Neural crest cell (in vitro differentiated cells): ENCODE results near the gene OR51B2. TPM values are rescaled to one million over a fixed set of nuclear protein-coding genes. Genes with fewer than 3 reads are reported as not detected.

Source experiments
- DNase-seq: peaks from one replicate; pipeline ENCODE4 v3.0.0; 2021; ENCODE audit warnings: low read depth, mixed read lengths, low spot score
- H3K27ac Mint-ChIP-seq: one replicate; pipeline ENCODE4 v1.8.0; 2021; ENCODE audit warnings: mild to moderate bottlenecking, mixed read lengths; ENCODE audit not compliant: unreplicated experiment
- H3K27me3 Mint-ChIP-seq: 2 replicates; pipeline ENCODE4 v1.8.0; 2021; ENCODE audit warnings: low read depth, mild to moderate bottlenecking, mixed read lengths
- H3K36me3 Mint-ChIP-seq: 2 replicates; pipeline ENCODE4 v1.8.0; 2021; ENCODE audit warnings: low read depth, mild to moderate bottlenecking, mixed read lengths
- H3K4me1 Mint-ChIP-seq: 2 replicates; pipeline ENCODE4 v1.8.0; 2021; ENCODE audit warnings: mixed read lengths
- H3K4me3 Mint-ChIP-seq: one replicate; pipeline ENCODE4 v1.8.0; 2021; ENCODE audit warnings: mild to moderate bottlenecking, mixed read lengths
- H3K9me3 Mint-ChIP-seq: 2 replicates; pipeline ENCODE4 v1.8.0; 2021; ENCODE audit warnings: mixed read lengths
- CTCF ChIP-seq: fragments of 200-600 bp; sonication (generic); conservative IDR thresholded peaks from 2 replicates; pipeline ENCODE4 v1.5.0; 2021; ENCODE audit warnings: antibody characterized with exemption, mild to moderate bottlenecking
- total RNA-seq: library from RNA; stranded (reverse); gene quantifications from 2 replicates; pipeline ENCODE4 v1.2.1, GENCODE V29; 2021

Gene OR51B2
- total RNA-seq, 1 donor from 2014 or later, result not detected

GRCh38 chr11:5288906-5289550, 35.1 kb downstream of the OR51B2 start:
- no peaks in the 10 kb centered on the region for H3K9me3 Mint-ChIP-seq
- H3K27ac Mint-ChIP-seq, result no peak overlapping the region
- H3K27me3 Mint-ChIP-seq, result no peaks in the 10 kb centered on the region
- TF ChIP-seq CTCF, result no peak
- H3K4me3 Mint-ChIP-seq, result no peak overlapping the region
- no peaks in the 10 kb centered on the region for H3K4me1 Mint-ChIP-seq
- H3K36me3 Mint-ChIP-seq, result no peaks in the 10 kb centered on the region
- DNase-seq, result no peak

- no peak for TF ChIP-seq CTCF
- H3K36me3 Mint-ChIP-seq, result no peaks in the 10 kb centered on the region
- H3K27ac Mint-ChIP-seq, result no peak overlapping the region
- DNase-seq, result no peak
- no peak overlapping the region for H3K4me3 Mint-ChIP-seq
- no peaks in the 10 kb centered on the region for H3K9me3 Mint-ChIP-seq
- no peaks in the 10 kb centered on the region for H3K4me1 Mint-ChIP-seq
- no peaks in the 10 kb centered on the region for H3K27me3 Mint-ChIP-seq
Observed at GRCh38 chr11:5288108-5288905, 35.8 kb downstream of the OR51B2 start.

- H3K4me1 Mint-ChIP-seq, result no peaks in the 10 kb centered on the region
- H3K4me3 Mint-ChIP-seq, result no peak overlapping the region
- H3K27me3 Mint-ChIP-seq, result no peaks in the 10 kb centered on the region
- no peaks in the 10 kb centered on the region for H3K36me3 Mint-ChIP-seq
- no peak for TF ChIP-seq CTCF
- no peak for DNase-seq
- H3K27ac Mint-ChIP-seq, result no peak overlapping the region
- H3K9me3 Mint-ChIP-seq, result no peaks in the 10 kb centered on the region
Observed at GRCh38 chr11:5286901-5287300, 37.2 kb downstream of the OR51B2 start.

GRCh38 chr11:5286351-5286750, 37.7 kb downstream of the OR51B2 start:
- Mint-ChIP-seq H3K9me3 (no peaks in the 10 kb centered on the region), H3K4me3 (no peak overlapping the region), H3K27me3 (no peaks in the 10 kb centered on the region), H3K4me1 (no peaks in the 10 kb centered on the region), H3K36me3 (no peaks in the 10 kb centered on the region), H3K27ac (no peak overlapping the region)
- DNase-seq, result no peak
- no peak for TF ChIP-seq CTCF

- DNase-seq, result no peak
- Mint-ChIP-seq H3K4me3 (no peak overlapping the region), H3K9me3 (no peaks in the 10 kb centered on the region), H3K27ac (no peak overlapping the region), H3K4me1 (peaks cover under 1% of the 10 kb centered on the region), H3K36me3 (no peaks in the 10 kb centered on the region), H3K27me3 (no peaks in the 10 kb centered on the region)
- no peak for TF ChIP-seq CTCF
Observed at GRCh38 chr11:5285703-5286340, 38.3 kb downstream of the OR51B2 start.
